GM18498 (cell line): ENCODE measurements around the gene EIPR1.

Experiments used
- ATAC-seq: cut with Tn5 transposase; IDR thresholded peaks from one replicate; pipeline ENCODE4 v1.9.1; 2021; ENCODE audit warnings: mild to moderate bottlenecking, moderate library complexity; ENCODE audit not compliant: unreplicated experiment

The EIPR1 gene

DNA sequence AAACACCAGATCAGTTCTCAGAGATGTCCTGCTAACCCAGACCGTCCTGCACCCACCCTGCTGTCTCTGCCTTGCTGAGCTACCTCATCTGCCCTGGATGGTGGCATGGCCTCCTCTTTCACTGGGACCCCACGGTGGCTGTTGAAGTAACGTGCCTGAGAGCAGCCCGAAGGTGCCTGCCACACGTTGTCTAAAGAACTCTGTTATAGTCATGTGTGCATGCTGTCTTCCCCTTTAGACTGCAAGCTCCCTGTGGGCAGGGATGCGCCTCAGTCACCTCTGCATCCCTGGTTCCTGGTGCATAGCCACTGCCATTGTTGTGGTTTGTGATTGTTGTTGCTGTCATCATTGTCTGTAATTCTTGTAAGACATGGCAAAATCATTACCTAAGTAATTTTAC is 235.9 kb downstream of the EIPR1 start:
- no peak for ATAC-seq

DNA sequence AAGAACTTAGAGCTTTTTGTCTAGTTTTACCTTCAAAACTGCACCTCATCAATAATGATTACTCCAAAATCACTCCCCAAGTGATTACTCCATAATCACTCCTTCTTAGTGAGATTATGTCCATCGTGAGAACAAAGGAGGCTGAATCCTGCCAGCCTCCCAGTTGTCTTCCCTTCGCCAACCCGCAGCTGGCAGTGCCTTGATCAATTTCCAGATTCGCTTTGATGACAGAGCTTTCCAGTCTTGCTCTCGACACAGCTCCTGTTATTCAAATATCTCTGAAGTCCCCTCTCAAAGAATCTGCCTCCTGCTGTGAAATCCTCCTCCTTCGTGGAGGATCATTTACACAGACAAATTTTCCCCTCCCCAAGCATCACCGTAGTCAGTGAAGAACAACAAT is 237.7 kb downstream of the EIPR1 start:
- no peak for ATAC-seq
